GM12873 (cell line): Measurements from ENCODE around the gene KRT6A.

Experiments
- CTCF ChIP-seq: IDR thresholded peaks from 2 replicates; pipeline ENCODE4 v1.5.1; 2012; ENCODE audit warnings: low read depth, mild to moderate bottlenecking, moderate library complexity, low read length, control low read depth; ENCODE audit not compliant: insufficient read depth; ENCODE audit errors: missing control alignments

Gene KRT6A

DNA sequence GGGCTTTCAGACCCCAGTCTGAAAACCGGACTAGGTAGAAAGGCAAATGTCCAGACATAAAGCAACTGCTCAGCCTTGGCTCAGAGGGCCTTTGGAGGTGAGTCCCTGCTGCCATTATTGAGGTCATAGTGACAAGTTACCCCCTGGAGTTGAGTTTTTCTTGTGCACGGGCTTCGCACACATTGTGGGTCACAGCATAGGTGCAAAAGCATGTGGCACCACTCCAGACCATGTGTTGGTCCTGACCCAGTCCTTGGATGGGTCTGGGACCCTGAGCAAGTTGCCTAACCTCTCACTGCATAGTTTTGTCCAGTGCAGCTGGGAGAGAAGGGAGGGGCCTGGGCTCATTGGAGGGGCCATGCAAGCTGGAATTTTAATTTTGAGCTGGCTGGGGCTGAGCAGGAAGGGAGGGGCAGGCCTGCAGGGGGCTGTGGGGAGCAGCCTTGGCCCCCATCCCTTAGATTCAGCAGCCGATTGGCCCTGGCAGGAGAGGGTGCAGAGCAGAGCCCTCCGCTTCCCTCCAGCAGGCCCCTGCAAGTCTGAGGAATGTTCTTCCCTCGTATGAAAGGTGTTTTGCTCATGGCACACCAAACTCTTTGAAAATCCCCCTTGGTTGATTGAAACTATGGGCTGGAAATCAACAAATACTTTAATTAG lies 31.3 kb upstream of the KRT6A start:
- no peak for TF ChIP-seq CTCF

DNA sequence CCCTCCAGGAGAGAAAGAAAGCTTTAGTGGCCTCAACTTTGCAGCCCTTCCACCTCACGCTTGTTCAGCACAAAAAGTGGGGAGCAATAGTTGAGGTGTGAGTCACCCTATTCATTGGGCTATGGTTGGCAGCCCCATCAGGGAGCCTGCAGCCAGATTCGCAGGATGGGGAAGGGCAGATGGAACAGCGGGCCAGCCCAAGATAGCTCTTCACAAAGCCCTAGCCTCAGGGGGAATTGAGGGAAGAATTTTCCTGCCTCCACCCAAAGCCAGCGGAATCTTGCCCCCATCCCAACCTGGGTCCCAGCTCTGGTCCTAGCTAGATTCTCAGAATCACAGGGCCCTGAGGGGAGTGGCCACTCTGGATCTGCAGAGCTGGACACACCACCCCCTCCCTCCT lies 30.8 kb upstream of the KRT6A start:
- no peak for TF ChIP-seq CTCF

DNA sequence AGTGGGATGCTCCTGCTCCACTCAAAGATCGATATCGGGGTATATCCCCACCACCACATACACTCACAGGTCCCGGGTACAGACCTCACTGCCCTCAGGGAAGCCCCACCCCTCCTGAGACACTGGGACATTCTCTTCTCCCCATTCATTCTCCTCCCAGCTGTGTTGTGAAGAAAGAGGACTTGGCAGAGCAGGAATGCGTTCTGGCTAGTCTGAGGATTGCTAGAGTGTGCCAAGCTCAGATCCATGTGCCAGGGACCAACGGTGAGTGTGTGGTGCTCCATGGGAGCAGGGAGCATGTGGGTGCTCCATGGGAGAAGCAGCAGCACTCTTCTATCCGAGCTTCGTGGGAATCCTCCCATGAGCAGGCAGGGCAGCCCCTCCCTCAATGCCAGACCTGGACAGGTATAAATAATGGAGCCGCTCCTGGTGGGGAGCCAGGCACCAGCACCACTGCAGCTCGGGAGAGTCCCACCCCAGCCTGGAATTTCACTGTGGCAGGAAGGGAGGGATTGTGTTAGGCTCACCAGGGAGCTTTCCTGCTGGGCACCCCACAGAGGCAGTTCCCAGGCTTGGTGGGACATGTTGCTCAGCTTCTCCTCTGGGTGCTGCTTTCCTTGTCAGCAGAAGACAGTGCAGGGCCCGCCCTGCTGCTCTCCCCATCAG lies 29.4 kb upstream of the KRT6A start:
- TF ChIP-seq CTCF = no peak

DNA sequence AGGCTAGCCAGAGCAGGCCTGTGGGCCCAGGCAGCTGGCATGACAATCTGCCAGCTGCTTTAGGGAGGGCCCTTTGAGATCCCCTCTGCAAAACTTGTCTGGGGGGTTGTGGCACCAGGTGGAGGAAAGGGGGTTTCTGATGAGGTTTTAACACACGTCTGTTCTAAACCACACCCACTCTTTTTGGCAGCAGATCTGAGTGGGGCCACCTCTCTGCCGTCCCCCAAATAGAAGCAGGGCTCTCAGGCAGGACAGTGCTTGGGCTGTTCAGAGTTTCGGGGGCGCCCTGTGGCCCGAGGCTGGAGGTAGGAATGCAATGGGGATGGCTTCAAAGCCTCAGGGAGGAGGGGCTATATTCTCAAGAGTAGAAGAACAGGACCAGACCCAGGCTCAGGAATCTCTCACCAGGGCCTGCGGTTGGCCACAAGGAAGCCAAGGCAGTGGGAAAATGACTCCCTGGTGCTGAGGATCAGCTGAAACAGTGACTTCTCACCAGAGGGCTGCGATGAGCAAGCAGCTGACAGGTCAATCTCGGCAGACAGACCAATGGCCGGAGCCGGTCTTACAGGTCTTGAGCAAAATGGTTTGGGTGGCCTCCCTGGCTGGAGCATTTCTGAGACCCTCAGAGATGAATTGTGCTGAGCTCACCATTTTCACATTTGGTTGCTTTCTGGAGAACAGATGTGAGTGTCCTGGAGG lies 28.7 kb upstream of the KRT6A start:
- TF ChIP-seq CTCF = no peak

DNA sequence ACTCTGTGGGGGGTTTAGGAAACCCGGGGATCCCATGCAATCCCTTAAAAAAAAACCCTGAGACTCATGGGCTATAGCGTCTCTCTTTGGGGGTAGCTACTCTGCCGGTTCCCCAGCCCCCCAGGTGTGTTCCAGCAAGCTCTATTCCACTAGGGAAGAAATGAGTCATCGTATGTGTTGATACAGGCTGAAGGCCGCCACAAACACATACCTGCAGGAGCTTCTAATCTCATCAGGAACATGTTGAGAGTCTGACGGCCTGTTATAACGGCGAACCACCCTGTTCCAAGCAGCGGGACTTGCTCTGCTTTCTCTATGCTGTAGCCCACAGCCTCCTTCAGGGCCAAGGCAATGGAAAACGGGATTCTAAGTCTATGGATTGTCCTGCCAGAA lies 28.1 kb upstream of the KRT6A start:
- TF ChIP-seq CTCF = no peak

DNA sequence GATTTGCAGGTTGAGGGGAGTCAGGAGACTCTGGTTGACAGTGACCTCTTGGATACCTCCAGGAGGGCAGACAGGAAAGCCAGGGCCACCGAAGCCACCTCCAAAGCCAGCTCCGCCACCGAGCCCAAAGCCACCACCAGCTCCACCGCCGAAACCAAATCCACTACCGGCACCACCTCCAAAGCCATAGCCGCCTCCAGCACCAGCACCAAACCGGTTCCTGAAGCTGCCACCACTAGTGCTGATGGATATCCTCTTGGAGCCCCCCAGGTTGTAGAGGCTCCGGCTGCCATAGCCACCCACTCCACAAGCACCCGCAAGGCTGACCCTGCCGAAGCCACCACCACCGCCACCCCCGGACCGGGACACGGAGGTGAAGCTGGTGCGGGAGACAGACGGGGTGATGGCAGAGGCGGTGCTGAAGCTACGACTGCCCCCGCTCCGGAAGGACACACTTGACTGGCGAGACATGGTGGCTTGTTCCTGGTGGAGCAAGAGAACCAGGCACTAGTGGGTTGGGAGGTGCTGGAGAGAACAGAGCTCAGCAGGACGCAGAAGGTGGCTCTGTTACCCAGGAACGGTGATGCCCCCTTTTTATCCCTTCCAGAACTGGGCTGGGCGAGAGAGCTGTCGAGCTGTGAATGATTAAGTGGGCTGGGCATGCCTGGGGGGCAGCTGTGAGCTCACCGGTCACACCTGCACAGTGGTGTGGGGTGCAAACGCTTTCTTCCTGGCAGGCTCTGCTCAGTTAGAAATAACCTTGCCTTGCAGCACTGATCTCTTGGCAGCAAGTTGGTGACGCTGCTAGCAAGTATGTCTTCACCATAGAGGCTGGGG lies 27.0 kb upstream of the KRT6A start, which contains the start of gene KRT5:
Gene KRT5, minus strand, starts transcription at position 569 of the 837 bp plus-strand sequence. Its CDS starts 98 bp downstream, at position 471.
- no peak for TF ChIP-seq CTCF

DNA sequence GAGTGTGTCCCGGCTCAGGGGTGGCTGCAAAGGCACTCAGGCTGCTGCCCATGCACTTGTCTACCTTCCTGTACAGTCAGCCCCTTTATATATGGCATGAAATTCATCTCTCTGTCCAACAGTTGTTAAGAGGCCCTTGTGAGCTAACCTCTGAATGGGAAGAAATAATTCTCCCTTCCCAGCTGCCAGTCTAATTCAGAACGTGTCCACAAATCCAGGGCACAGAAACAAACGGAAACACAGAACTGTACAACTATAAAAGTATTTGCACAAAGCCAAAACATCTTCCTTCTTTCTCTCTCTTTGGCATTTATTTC lies 26.3 kb upstream of the KRT6A start:
- TF ChIP-seq CTCF = no peak
